Nucleus accumbens (tissue), 56 donors: ENCODE data around the gene HSPG2.

ENCODE experiments used
- DNase-seq, 56 donors: peaks; one replicate each; lab custom pipeline; 2025; lab: John Stamatoyannopoulos, UW

Gene HSPG2

GRCh38 chr1:21956720-21957552 lies 19.8 kb upstream of the HSPG2 start:
- DNase-seq = no peak

GRCh38 chr1:21955501-21956281 lies 18.6 kb upstream of the HSPG2 start:
- DNase-seq = no peak

- DNase-seq = no peak
Observed at GRCh38 chr1:21955058-21955457, 17.9 kb upstream of the HSPG2 start.

GRCh38 chr1:21952786-21953520 lies 15.8 kb upstream of the HSPG2 start:
- no peak for DNase-seq

- no peak for DNase-seq
Observed at GRCh38 chr1:21951226-21951870, 14.2 kb upstream of the HSPG2 start.

GRCh38 chr1:21950734-21951133 lies 13.6 kb upstream of the HSPG2 start:
- no peak for DNase-seq

- no peak for DNase-seq
Observed at GRCh38 chr1:21946836-21947587, 9.9 kb upstream of the HSPG2 start.

- no peak for DNase-seq
Observed at GRCh38 chr1:21944733-21945073, 7.6 kb upstream of the HSPG2 start.

GRCh38 chr1:21942959-21943640 lies 6.0 kb upstream of the HSPG2 start:
- peak in 2 of 56 donors; percentile 5 to 15 for DNase-seq

- DNase-seq = no peak
Observed at GRCh38 chr1:21942464-21942863, 5.4 kb upstream of the HSPG2 start.

GRCh38 chr1:21941370-21941769 lies 4.3 kb upstream of the HSPG2 start:
- DNase-seq = no peak

GRCh38 chr1:21940492-21940891 lies 3.4 kb upstream of the HSPG2 start:
- no peak for DNase-seq

GRCh38 chr1:21939650-21940374 lies 2.7 kb upstream of the HSPG2 start:
- peak in 43 of 56 donors; percentile 3 to 72 (median 28) for DNase-seq

- DNase-seq = no peak
Observed at GRCh38 chr1:21938732-21939538, 1.8 kb upstream of the HSPG2 start.

- peak in 54 of 56 donors; percentile 4 to 93 (median 78) for DNase-seq
Observed at GRCh38 chr1:21937372-21938121, 437 bp upstream of the HSPG2 start.

- DNase-seq = peak in 7 of 56 donors; percentile 5 to 44 (median 13)
Observed at GRCh38 chr1:21936366-21937031, 611 bp downstream of the HSPG2 start.
